Esophagus mucosa (tissue), 1 donor: ENCODE results near the gene BAG2. TPM values are rescaled to one million over a fixed set of nuclear protein-coding genes. Genes with fewer than 3 reads are reported as not detected.
A peak's percentile ranks its signal among the peaks of the same experiment; 100 is the strongest.

ENCODE experiments used
- ATAC-seq: fragments of 200-7000 bp; cut with Tn5 transposase; one replicate; pipeline ENCODE4 v1.9.1; 2020
- total RNA-seq: library from RNA; stranded (reverse); gene quantifications from one replicate; pipeline ENCODE4 v1.2.4, GENCODE V29; 2023
- donor health status: DM: yes; HTN: yes; CAD: no.

The BAG2 gene
- total RNA-seq, 1 donor from 2014 or later = 0.24 TPM

DNA sequence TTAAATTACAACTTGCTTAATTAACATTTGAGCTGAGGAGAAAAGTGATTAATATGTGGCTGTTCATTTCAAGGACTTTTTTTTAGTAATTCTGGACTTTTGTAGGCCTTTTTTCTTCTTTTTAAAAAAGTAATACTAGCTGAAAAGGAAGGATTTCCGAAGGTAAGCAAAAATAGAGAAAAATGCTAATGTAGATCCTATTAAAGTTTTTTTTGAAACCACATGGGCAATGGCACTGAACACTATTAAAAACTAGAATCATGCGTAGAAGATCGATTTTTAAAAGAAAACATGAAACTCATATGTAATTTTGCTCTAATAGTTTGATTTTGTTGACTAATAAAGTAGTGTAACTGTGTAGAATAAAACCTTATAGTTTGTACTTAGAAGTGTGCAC is 2.4 kb downstream of the BAG2 start:
- ATAC-seq = no peak

DNA sequence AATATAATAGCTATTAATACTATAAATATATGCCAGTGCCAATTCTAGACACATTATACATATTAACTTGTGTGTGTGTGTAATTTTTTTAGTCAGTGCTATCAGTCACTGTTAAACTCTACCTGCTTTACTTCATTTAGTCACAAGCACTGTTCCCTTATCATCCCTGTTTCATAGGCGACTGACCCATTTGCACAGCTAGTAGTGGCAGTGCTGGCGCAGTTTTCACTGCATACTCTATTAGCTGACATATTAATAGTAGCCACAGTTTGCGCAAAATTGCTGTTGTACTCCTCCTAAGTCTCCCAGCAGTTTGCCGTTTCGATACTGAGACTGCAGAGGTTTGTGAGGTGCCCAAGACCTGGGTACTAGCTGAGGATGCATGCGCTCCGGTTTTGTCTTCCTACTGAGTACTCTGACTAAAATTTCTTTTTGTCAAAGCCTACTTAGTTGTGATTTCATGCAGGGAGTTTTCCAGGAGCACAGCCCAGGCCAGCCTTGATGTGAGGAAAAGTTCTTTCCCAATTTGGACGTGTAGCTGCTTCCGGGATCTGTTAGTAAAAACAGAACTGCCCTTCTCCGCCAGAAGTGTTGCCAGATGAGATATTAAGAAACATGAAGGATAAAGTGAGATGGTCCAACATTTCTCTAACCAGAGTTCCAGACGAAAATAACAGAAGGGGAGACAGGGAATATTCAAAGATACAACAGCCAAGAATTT is 5.6 kb downstream of the BAG2 start:
- ATAC-seq = no peak

DNA sequence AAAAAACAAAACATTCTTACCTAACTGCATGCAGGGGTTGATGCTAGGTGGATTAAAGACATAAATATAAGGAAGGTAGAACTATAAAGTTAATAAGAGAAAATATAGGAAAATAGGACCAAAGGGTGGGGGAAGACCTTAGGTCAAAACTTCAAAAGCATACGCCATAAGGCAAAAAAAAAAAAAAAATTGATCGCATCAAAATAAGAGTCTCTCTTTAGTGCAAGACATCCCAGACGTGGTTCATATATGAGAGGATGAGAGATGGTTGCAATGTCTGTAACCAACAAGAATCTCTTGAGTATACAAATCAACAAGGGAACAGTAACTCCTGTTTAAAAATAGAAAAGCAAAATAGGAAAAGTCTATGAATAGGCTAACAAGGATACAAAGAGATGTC is 8.5 kb downstream of the BAG2 start:
- ATAC-seq = no peak

DNA sequence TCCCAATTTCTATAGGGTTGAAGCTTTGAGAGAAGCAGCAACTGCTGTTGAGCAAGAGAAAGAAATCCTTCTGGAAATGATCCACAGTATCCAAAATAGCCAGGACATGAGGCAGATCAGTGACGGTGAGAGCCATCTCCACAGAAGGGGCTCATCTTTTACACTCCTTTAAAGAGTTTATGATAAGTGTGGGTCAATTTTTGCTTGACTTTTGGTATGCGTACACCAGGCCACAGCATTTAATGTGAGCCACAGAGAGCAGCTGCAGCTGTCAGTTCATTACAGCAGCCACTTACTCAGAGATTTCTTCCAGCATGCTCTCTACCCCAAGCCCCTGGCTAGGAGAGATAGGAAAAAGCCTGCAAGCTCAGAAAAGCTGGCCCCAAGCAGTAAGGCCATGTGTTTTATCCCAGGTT is 9.9 kb downstream of the BAG2 start:
- ATAC-seq = no peak

DNA sequence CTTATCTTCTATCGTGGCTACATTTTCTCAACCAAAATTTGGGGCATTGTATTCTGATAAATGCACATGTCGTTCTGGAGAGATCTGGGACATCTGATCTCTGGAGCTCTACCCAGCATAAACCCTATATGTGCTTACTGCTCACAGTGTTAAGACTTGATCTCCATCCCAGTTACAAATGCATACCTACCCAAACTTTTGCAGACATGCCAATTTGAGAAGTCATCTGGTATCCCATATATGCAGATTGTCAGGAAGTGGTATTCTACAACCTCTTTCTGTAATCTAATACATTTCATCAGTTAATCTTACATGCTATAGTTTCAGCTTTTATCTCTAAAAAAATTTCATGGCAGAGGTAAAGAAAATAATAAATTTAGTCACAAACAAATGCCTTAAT is 11.2 kb downstream of the BAG2 start:
- no peak for ATAC-seq

DNA sequence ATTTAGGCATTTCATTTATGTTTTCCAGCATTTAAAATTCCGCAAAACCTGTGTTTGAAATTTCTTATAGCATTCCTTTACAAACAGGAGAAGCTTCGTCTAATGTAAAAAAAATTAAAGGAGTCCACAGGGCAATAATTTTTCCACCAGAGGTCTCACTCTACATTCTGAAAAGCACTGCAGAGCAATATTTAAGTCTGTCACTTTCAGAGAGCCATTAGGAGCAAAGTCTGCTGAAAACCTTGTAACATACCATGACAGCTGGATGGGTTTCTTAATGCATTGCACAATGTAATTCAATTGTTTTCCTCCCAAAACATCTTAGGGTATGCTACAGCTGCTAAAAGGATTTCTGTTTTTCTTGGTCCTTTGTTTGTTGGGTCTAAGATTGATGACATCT is 18.0 kb downstream of the BAG2 start:
- no peak for ATAC-seq

DNA sequence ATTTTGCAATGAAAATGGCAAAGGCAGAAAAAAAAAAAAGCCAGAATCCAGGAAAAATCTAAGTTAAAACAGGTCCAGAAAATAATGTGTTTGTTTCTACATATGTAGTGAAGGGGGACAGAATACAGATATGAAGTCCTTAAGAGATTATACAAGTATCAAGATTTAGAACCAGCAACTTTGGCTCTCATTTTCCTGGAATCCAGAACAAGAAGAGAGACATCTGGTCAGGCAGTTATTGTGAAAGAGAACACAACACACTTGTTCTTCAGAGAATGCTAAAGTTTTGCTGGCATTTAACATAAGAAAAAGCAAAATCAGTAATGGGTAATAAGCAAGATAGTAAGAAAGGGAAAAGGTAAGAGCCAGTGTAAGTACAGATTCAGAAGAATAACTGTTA is 21.1 kb downstream of the BAG2 start:
- no peak for ATAC-seq

DNA sequence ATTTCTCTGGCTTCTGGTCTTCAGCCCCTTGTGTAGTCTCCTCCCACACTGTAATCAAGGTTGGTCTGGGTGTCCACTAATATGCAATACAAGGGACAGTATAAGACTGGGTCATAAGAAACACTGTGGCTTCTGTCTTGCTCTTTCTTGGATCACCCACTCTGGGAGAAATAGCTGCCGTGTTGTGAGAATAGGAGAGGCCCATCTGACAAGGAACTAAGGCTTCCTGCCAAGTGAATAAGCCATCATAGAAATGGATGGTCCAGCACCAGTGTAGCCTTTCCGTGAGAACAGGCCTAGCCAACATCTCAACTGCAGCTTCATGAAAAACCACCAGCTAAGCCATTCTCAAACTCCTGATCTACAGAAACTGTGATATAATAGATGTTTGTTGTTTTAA is 23.3 kb downstream of the BAG2 start:
- ATAC-seq = no peak

DNA sequence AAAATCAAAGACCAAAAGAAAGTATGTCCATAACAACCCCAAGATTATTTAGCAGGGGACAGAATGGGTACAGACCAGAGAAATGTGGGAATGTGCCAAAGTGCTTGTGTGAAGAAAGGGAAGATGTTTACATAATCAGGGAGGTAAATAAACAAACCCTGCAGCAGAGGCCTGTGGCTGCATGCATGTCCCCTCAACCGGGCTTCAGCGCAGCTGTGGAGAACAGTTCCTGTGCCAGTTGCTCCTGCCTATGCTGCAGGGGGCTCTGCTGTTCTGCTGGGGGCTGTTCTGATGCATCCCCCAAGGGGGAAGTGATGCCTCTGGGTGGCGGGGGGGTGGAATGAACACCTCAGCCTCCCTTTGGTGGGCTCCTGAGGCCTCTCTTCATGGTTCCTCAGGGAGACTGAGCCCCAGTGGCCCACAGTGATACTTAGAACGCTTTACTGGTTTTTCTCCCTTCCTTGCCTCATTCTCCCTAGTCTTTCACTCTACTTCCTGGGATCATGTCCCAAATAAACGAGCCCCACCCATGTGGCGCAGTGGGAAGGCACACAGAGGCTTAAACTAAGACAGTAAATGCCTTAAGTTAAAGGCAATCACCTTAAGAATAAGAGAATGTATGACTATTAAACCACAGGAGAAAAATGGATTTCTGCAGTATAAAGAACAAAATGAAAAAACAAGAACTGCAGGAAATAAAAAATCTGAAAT is 27.0 kb downstream of the BAG2 start:
- ATAC-seq = no peak

DNA sequence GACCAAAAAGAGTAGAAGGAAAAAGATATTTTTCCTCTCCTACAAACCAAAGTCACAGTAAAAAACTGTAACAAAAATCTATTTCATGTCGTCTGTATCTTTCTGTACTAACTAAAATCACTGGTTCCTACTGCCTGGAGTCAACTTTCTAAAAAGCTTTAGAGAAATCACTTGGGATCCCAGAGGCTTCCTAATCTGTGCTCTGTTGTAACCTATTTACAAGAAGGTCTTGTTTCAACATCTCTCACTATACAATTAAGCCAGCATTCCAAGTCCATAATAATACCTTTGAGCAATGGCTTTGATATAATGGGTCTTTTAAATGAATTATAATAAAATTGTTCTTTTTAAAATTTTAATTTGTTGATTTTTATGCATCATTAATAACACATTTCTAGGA is 29.6 kb downstream of the BAG2 start:
- no peak for ATAC-seq

DNA sequence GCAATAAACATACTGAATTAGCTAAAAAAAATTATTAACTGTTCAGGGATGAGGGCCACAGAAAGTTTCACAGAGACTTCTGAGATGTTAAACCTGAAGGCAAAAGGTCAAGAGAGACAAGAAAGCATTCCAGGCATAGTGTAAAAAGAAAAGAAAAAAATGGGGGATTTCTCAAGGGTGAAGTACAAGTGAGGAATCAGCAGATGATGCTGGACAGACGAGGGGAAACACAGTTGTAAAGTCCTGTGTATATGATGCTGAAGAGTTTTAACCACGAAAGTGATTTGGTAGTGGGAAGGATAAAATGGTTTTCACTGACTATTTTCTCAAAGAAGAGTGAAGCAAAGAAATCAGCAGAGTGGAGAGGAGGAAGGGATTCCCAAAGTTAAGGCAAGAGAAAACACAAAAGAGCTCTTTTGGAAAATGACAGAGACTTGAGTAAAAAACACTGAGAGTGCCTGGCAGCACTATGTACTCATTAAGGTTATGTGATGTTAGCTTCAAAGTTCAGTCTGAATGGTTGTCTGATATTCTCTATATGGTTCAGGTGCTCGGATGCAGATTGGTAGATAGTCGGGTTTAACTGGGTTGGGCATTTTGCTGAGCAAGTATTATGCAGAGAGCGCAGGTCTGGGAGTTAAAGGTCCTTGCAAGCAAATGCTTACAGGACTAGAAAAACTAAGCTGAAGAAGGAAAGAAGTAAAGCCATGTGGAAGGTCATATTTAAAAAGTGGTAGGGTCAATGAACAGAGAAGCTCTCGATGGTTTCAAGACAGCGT is 33.6 kb downstream of the BAG2 start:
- ATAC-seq = no peak

DNA sequence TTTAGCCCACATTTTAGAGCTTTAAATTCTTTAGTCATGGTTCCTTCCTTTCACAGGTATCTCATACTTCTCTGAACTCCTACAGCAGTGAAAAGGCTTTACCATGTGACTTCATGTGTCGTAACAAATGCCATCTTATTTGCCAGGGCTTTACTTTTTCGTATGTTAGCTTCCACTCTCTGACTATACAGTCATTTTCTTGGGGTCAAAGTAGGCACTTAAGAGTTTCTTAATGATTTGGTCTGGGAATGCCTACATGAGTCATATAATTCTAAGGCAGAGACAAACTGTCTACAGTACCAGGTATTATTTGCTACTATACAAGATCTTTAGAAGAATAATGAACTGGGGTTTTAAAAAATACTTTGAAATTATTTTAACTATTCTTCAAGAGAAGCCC is 35.0 kb downstream of the BAG2 start:
- ATAC-seq = no peak

DNA sequence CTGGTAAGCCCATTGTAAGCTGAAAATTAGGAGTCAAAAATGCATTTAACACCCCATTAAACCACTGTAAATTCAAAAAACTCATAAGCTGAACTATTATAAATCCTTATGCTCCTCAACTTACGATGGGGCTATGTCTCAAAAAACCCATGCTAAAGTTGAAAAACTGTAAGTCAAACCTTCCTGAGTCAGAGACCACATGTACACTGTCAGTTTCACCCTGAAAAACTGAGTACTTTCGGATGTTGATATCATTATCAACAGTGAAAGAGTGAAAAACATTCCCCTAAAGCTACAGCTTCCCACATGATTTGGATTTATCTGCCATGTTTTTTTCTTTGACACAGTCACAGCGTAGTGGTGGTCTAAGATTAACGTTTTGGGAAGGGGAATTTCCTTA is 35.7 kb downstream of the BAG2 start:
- ATAC-seq = no peak

DNA sequence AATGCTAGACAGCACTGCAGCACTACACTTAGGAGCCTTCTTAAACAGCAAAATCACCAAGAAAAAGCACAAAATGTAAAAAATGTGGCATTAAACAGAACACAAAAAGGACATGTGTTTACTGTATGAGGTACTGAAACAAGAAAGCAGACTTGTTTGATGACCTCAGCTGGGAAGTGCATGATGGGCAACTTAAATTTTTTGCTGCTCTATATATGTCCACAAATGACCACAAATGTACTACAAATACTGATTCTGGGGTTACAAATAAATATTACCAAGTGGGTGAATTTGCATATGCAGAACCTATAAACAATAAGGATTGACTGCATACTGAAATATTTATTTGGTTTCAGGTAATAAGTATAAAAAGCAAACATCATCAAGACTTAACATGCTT is 36.9 kb downstream of the BAG2 start:
- no peak for ATAC-seq

DNA sequence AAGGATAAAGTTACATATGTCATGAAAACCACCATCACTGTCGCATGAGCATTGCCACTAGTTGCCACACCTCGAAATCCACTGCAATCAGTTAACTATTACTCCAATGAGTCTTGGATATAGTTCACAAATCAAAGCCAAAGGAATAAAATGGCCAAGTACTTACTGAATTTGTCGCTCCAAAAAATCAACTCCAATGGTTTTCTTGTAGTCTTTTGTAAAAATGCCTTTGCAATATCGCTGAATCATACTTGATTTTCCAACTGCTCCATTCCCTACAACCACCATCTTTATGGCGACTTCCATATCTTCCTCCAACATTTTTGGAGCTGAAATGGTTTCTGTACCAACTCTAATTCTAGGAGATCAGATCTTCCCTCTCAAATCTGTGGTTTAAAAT is 37.9 kb downstream of the BAG2 start:
- ATAC-seq = no peak

DNA sequence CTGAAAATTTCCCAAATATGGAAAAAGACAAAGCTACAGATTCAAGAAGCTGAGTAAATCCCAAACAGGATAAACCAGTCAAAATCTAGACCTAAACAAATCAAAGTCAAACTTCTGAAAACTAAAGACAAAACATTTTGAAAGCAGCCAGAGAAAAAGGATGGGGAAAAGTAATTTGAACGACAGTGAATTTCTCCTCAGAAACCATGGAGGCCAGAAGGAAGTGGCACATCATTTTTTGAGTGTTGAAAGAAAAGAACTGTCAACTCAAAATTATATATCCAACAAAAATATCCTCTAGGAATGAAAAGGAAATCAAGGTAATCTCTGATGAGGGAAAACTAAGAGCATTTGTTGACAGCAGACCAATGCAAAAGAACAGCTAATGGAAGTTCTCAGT is 43.1 kb downstream of the BAG2 start:
- ATAC-seq = no peak

DNA sequence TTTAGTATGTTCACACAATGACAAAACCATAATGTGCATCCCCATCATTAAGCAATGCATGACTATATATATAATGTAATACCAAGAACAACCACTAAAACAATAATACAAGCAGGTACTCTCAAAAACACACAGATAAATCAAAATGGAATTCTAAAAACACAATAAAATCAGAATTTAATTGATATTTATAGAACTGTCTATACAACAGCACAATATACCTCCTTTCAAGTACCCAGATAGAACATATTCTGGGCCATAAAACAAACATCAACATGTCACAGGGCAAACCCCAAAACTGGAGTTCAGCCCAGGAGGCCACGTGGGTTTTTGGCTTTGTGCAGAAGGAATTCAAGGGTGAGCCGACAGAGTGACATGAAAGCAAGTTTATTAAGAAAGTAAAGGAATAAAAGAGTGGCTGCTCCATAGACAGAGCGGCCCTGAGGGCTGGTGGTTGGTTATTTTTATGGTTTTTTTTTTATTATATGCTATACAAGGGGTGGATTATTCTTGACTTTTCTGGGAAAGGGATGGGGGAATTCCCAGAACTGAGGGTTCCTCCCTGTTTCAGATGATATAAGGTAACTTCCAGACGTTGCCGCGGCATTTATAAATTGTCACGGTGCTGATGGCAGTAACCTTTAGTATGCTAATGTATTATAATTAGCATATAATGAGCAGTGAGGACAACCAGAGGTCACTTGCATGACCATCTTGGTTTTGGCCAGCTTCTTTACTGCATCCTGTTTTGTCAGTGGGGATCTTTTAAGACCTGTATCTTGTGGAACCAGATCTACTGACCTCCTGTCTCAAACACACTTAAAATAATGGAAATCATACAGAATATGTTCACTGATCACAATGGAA is 44.3 kb downstream of the BAG2 start:
- peak; percentile 38 for ATAC-seq

DNA sequence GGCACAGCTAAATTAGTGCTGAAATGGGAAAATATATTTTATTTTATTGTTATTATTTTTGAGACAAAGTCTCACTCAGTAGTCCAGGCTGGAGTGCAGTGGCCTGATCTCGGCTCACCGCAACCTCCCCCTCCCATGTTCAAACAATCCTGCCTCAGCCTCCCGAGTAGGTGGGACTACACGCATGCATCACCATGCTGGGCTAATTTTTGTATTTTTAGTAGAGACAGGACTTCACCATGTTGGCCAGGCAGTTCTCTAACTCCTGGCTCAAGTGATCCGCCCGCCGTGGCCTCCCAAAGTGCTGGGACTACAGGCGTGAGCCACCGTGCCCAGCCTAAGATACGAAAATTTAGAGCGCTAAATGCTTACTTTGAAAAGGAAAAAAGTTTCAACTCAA is 45.1 kb downstream of the BAG2 start:
- no peak for ATAC-seq

DNA sequence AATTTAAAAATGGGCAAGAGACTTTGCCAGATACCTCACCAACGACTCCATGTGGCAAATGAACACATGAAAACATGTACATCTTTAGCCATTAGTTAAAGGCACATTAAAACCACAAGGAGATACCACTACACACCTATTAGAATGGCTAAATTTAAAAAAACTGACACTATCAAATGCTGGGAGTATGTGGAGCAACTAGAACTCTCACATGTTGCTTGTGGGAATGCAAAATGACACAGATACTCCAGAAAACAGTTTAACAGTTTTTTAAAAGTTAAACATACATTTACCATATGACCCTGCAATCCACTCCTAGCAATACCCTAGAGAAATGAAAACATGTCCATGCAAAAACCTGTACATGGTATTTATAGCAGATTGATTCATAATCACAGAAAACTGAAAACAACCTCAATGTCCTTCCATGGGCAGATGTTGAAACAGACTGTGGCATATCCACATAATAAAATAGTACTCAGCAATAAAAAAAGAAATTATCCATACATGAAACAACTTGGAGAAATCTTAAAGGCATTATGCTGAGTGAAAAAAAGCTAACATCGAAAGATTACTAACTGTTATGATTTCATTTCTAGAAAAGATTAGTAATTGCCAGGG is 48.1 kb downstream of the BAG2 start:
- no peak for ATAC-seq

DNA sequence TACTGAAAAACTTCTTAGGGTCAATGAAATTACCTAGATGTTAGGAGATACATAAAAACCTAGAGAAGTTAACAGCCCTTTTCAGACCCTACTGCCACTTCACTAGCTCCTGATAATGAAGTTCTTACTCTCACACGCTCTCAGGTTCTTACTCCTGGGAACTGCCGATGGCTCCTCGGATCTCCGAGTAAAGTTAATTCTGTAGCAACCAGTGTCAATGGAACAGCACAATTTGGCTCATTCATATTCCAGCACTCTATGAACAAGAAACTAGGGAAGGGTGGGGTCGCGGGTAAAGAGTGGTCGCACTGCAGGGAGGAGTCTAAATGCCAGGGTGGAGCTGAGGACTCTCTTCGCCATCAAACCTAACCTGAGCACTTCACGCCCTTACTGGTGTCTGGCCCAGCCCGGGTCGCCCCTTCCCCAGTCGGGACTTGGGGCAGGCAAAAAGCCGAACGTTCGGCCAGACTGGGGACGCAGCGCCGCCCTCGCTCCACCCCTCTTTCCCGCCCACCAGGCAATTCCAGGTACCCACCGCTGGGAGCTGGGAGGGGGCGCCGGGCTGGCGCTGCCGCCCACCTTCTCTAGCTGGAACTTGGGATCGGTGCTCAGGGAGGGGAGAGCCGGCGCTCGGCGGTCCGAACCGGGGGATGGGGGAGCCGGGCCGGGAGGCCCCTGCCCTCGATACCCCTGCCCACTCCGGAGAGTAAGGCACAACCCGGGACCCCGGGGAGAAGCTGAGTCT is 49.2 kb downstream of the BAG2 start:
- ATAC-seq = peak; percentile 60

DNA sequence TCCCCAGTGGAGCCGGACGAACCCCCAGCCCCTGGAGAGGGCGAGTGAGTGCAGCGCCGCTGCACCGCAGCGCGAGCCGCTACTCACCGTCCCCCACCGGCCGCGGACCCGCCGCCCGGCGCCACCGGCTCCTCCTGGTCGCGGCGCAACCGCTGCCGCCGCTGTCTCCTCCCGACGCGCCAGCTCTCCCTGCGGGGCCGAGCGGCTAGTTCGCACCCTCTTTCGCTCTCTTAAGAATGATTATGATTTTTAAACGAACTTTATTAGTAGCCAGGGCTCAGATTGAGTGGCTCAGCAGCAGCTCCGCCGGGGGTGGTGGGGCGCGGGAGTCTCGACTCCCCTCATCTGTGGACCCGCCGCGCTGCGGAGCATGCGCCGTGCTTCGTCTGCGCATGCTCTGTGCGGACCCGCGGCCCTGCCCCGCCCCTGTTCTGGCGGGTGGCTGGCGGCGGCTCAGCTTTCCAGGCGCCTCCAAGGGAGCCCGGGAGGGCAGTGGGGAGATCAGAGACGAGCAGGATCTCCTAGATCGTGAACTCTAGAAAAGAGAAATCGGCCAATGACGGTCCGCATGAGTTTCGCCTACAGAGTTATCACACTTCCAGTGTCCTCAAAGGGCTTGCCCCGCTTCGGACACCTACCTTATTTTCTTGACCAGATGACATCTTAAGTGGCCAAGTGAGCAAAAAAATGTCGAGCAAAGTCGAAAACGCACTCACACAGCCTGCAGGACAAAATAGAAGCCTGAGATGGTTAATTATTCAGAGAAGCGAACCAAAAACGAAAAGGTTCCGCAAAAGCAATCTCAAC is 50.0 kb downstream of the BAG2 start, which contains the start of gene RAB23:
RAB23 (minus strand) TSS at position 372 of the 807 bp plus-strand sequence. CDS start 11,927 bp downstream, outside the sequence.
- peak; percentile 96 for ATAC-seq
